Measurements from ENCODE around the gene MIA2.

- TF ChIP-seq, protein P1, sequence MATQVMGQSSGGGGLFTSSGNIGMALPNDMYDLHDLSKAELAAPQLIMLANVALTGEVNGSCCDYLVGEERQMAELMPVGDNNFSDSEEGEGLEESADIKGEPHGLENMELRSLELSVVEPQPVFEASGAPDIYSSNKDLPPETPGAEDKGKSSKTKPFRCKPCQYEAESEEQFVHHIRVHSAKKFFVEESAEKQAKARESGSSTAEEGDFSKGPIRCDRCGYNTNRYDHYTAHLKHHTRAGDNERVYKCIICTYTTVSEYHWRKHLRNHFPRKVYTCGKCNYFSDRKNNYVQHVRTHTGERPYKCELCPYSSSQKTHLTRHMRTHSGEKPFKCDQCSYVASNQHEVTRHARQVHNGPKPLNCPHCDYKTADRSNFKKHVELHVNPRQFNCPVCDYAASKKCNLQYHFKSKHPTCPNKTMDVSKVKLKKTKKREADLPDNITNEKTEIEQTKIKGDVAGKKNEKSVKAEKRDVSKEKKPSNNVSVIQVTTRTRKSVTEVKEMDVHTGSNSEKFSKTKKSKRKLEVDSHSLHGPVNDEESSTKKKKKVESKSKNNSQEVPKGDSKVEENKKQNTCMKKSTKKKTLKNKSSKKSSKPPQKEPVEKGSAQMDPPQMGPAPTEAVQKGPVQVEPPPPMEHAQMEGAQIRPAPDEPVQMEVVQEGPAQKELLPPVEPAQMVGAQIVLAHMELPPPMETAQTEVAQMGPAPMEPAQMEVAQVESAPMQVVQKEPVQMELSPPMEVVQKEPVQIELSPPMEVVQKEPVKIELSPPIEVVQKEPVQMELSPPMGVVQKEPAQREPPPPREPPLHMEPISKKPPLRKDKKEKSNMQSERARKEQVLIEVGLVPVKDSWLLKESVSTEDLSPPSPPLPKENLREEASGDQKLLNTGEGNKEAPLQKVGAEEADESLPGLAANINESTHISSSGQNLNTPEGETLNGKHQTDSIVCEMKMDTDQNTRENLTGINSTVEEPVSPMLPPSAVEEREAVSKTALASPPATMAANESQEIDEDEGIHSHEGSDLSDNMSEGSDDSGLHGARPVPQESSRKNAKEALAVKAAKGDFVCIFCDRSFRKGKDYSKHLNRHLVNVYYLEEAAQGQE (IDR thresholded peaks at IDR 0.05; ENCODE audit: unreplicated experiment), result no peak
- TF ChIP-seq CREB1 (CRISPR knock-in tag; IDR thresholded peaks at IDR 0.05; ENCODE audit: low read depth) (no peak), CTCF (conservative IDR thresholded peaks at IDR 0.05; ENCODE audit: low read depth in 2 of 2) (no peak), EZH2 (IDR thresholded peaks at IDR 0.05; ENCODE audit: low read depth, unreplicated experiment) (no peak), POLR2AphosphoS5 (IDR thresholded peaks at IDR 0.05; ENCODE audit: low read depth) (no peak), EZH2phosphoT487 (IDR thresholded peaks at IDR 0.05; ENCODE audit: unreplicated experiment) (no peak), JUNB (IDR thresholded peaks at IDR 0.05; ENCODE audit: unreplicated experiment) (no peak), STAT1 (IDR thresholded peaks at IDR 0.05; ENCODE audit: unreplicated experiment) (no peak), ZNF114 (CRISPR knock-in tag; IDR thresholded peaks at IDR 0.05) (no peak), NANOG (IDR thresholded peaks at IDR 0.05; ENCODE audit: borderline replicate concordance) (no peak)
These were observed 86.6 kb downstream of the MIA2 start for GRCh38 chr14:39320318-39320717.
